ENCODE results near the gene JMJD6.

DNA sequence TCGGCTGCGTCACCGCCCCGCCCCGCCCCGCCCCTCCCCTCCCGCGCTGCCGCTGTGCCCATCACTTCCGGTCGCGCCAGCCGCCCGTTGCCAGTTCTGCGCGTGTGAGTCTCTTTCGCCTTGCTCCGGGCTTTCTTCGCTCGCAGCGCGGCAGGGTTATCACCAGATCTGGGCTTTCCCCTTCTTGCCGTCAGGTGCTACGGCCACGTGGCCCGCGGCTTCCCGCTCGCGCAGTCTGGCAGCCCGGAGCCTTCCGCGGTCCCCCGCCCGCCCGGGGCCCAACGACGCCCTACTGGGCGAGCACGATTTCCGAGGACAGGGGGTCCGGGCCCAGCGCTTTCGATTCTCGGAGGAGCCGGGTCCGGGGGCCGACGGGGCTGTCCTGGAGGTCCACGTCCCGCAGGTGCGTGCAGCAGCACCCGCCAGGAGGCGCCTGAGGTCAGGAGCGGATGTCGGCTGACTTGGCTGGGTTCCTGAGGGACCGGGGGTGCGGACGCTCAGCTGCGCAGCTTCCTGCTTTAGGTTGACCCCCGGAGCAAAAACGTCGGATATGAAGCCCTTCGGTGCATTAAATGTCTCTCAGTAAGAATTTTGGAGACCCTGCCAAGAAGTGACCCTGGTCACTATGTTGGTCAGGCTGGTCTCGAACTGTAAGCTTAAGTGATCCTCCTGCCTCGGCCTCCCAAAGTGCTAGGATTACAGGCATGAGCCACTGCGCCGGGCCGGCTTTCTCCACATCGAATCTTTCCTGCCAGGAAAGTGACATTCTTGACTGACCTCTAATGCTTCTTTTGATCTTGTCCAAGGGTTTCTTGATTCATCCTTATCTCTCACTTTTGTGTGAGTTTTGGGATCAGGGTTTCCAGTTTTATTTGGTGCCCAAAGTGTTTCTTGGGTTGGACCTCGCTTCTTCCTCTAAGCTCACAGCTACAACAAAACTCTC is 641 bp upstream of the JMJD6 start, which contains the start of gene METTL23:
- TF ChIP-seq, protein P1, sequence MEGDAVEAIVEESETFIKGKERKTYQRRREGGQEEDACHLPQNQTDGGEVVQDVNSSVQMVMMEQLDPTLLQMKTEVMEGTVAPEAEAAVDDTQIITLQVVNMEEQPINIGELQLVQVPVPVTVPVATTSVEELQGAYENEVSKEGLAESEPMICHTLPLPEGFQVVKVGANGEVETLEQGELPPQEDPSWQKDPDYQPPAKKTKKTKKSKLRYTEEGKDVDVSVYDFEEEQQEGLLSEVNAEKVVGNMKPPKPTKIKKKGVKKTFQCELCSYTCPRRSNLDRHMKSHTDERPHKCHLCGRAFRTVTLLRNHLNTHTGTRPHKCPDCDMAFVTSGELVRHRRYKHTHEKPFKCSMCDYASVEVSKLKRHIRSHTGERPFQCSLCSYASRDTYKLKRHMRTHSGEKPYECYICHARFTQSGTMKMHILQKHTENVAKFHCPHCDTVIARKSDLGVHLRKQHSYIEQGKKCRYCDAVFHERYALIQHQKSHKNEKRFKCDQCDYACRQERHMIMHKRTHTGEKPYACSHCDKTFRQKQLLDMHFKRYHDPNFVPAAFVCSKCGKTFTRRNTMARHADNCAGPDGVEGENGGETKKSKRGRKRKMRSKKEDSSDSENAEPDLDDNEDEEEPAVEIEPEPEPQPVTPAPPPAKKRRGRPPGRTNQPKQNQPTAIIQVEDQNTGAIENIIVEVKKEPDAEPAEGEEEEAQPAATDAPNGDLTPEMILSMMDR (conservative IDR thresholded peaks at IDR 0.05; ENCODE audit: low read length) = peak; percentile 93
- no peak for TF ChIP-seq EZH2phosphoT487 (IDR thresholded peaks at IDR 0.05; ENCODE audit: borderline replicate concordance, low read depth, low read length)
